AG04450 (cell line): ENCODE measurements around the gene OR4D6. TPM values are rescaled to one million over a fixed set of nuclear protein-coding genes. Genes with fewer than 3 reads are reported as not detected.

Source experiments
- CTCF ChIA-PET: fragments of 300-600, 350-600 bp; formaldehyde crosslinking; extraction: SDS; loops from one replicate; lab custom pipeline; 2022; ENCODE audit warnings: antibody characterized with exemption, inconsistent platforms; lab: Charles Lee
- POLR2A ChIA-PET: fragments of 350-600 bp; formaldehyde crosslinking; extraction: SDS; loops from one replicate; lab custom pipeline; 2021; ENCODE audit warnings: antibody characterized with exemption, inconsistent platforms; lab: Yijun Ruan, JAX
- DNase-seq: peaks from one replicate; pipeline ENCODE4 v3.0.0-alpha.2; 2011; ENCODE audit warnings: low read depth, low spot score
- H3K27ac ChIP-seq: one replicate; pipeline ENCODE4 v1.5.1; 2012; ENCODE audit warnings: low read depth, low read length, control low read depth
- H3K27me3 ChIP-seq: one replicate; pipeline ENCODE4 v1.6.0; 2012; ENCODE audit warnings: low read length; ENCODE audit not compliant: control insufficient read depth, insufficient read depth
- H3K4me3 ChIP-seq: 2 replicates; pipeline ENCODE4 v1.5.1; 2011; ENCODE audit warnings: mild to moderate bottlenecking, low read depth, low read length, control low read depth
- H3K9me3 ChIP-seq: 2 replicates; pipeline ENCODE4 v1.5.1; 2012; ENCODE audit warnings: low read length; ENCODE audit not compliant: control insufficient read depth, insufficient read depth
- polyA plus RNA-seq: library from polyadenylated mRNA; depleted of rRNA; stranded (reverse); fragments of >200 nt; gene quantifications from 2 replicates; pipeline ENCODE4 v1.2.3, GENCODE V29; 2011
- TF ChIP-seq, protein P1 (sequence below): IDR thresholded peaks from 2 replicates; pipeline ENCODE4 v1.5.1; 2011; ENCODE audit warnings: low read depth, low read length, control low read depth, inconsistent platforms

OR4D6 gene
- polyA plus RNA-seq, 1 experiment: not detected

GRCh38 chr11:59459916-59460315 is 3.2 kb downstream of the OR4D6 start:
- H3K27me3 ChIP-seq: no peaks in the 10 kb centered on the region
- ChIA-PET CTCF (no interaction called here), POLR2A (no interaction called here)
- H3K9me3 ChIP-seq: no peaks in the 10 kb centered on the region
- H3K27ac ChIP-seq: no peak overlapping the region
- DNase-seq: no peak
- no peak overlapping the region for H3K4me3 ChIP-seq
- TF ChIP-seq, protein P1, sequence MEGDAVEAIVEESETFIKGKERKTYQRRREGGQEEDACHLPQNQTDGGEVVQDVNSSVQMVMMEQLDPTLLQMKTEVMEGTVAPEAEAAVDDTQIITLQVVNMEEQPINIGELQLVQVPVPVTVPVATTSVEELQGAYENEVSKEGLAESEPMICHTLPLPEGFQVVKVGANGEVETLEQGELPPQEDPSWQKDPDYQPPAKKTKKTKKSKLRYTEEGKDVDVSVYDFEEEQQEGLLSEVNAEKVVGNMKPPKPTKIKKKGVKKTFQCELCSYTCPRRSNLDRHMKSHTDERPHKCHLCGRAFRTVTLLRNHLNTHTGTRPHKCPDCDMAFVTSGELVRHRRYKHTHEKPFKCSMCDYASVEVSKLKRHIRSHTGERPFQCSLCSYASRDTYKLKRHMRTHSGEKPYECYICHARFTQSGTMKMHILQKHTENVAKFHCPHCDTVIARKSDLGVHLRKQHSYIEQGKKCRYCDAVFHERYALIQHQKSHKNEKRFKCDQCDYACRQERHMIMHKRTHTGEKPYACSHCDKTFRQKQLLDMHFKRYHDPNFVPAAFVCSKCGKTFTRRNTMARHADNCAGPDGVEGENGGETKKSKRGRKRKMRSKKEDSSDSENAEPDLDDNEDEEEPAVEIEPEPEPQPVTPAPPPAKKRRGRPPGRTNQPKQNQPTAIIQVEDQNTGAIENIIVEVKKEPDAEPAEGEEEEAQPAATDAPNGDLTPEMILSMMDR: no peak

GRCh38 chr11:59463190-59463641 is 6.5 kb downstream of the OR4D6 start:
- TF ChIP-seq, protein P1: no peak
- Histone ChIP-seq H3K4me3 (no peak overlapping the region), H3K27ac (no peak overlapping the region), H3K27me3 (no peaks in the 10 kb centered on the region), H3K9me3 (no peaks in the 10 kb centered on the region)
- CTCF ChIA-PET: interaction anchor here (0.6 to 1.4 kb wide), 2 partner anchors 49 to 74 kb away, joined by 3 read pairs; no protein-coding TSS in a partner anchor
- POLR2A ChIA-PET: no interaction called here
- DNase-seq: no peak

DNA sequence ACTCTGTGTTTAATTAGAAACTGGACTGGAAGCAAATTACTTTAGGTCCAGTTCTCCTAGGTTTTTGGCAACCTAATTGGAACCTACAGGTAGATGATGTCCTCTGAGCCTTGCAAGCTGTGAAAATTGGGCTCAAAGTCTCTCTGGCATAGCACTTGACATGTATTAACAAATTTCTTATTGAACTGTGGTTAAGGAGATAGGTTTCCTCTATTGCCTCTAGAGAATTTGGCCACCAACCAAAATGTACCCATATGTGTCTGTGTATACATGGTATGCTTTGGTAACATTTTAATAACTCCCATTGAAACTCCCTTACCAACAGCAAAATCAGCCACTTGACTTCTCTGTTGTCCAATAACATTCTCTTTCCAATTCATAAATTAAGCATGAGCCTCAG is 16.3 kb downstream of the OR4D6 start, which contains the start of gene OR4D10:
Gene OR4D10, plus strand, starts transcription at position 301 of the 400 bp plus-strand sequence. CDS start 4,115 bp downstream, outside the sequence.
- POLR2A ChIA-PET: no interaction called here
- H3K27ac ChIP-seq: no peak within 1 kb of the TSS
- CTCF ChIA-PET: no interaction called here
- no peaks in the 10 kb centered on the region for H3K9me3 ChIP-seq
- H3K4me3 ChIP-seq: no peak within 1 kb of the TSS
- TF ChIP-seq, protein P1: no peak
- H3K27me3 ChIP-seq: no peaks in the 10 kb centered on the region
- no peak for DNase-seq

GRCh38 chr11:59475176-59475575 is 18.4 kb downstream of the OR4D6 start:
- TF ChIP-seq, protein P1: no peak
- H3K27ac ChIP-seq: no peak overlapping the region
- no peak overlapping the region for H3K4me3 ChIP-seq
- DNase-seq: no peak
- ChIA-PET POLR2A (no interaction called here), CTCF (no interaction called here)
- H3K27me3 ChIP-seq: no peaks in the 10 kb centered on the region
- no peaks in the 10 kb centered on the region for H3K9me3 ChIP-seq

DNA sequence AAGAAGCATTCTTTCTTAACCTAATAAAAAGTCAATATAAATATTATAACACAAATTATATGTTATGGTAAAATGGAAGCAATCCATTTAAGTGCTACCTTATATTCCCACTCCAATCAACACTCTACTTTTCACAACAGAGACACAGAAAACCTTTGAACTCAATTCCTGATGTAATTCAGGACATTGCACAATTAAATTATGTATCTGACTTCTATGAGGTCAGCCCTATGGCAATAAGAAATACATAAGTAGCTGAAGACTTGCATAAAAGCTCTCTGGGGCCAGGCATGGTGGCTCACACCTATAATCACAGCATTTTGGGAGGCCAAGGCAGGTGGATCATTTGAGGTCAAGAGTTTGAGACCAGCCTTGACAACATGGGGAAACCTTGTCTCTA is 23.1 kb downstream of the OR4D6 start:
- ChIA-PET POLR2A (interaction anchor here (0.6 kb wide), 1 partner anchor 58 kb away, joined by 3 read pairs; no protein-coding TSS in a partner anchor), CTCF (interaction anchor here (1.3 kb wide), 1 partner anchor 57 kb away, joined by 3 read pairs; no protein-coding TSS in a partner anchor)
- DNase-seq: no peak
- Histone ChIP-seq H3K4me3 (no peak overlapping the region), H3K27me3 (no peaks in the 10 kb centered on the region), H3K9me3 (no peaks in the 10 kb centered on the region), H3K27ac (no peak overlapping the region)
- TF ChIP-seq, protein P1: no peak
